Liver (tissue), 3 donors: Measurements from ENCODE around the gene C4B.

Experiments
- HNF4A ChIP-seq, 2 donors: conservative IDR thresholded peaks; 2 replicates each; pipeline ENCODE4 v1.6.1; 2016; ENCODE audit warnings: antibody characterized with exemption in 2 of 2, mild to moderate bottlenecking in 2 of 2
- YY1 ChIP-seq: IDR thresholded peaks from 2 replicates; pipeline ENCODE4 v1.6.1; 2016; ENCODE audit warnings: antibody characterized with exemption, mild to moderate bottlenecking
- TF ChIP-seq, protein P1 (sequence below): fragments of 150-350 bp; IDR thresholded peaks from 2 replicates; pipeline ENCODE4 v1.5.1; 2017; ENCODE audit warnings: improper control_type of control experiment, low read depth, low read length; ENCODE audit not compliant: missing input control
- TF ChIP-seq, protein P2 (sequence below): IDR thresholded peaks from 2 replicates; pipeline ENCODE4 v1.6.1; 2016; ENCODE audit warnings: antibody characterized with exemption
- TF ChIP-seq, protein P3 (sequence below): IDR thresholded peaks from 2 replicates; pipeline ENCODE4 v1.6.1; 2016; ENCODE audit warnings: antibody characterized with exemption
- donor health status: healthy.
- donor health status: healthy.

DNA sequence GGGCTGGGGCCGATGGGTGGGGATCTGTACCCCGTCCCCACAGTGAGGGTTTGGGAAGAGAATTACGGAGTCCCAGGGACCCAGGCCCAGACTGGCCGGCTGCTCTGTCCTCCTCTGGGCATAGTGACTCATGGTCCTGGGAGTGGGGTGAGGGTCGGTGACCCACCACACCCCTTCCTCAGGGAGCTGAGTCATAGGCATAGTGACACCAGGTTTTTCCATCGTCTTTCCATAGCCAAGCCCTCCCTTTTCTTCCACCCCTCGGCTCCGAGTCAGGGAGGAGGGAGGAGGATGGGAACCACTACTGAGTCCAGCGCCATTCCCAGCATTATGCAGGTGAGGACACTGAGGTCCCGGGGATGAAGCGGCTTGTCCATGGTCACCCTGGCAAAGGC is 32.5 kb downstream of the C4B start:
- TF ChIP-seq, protein P1, sequence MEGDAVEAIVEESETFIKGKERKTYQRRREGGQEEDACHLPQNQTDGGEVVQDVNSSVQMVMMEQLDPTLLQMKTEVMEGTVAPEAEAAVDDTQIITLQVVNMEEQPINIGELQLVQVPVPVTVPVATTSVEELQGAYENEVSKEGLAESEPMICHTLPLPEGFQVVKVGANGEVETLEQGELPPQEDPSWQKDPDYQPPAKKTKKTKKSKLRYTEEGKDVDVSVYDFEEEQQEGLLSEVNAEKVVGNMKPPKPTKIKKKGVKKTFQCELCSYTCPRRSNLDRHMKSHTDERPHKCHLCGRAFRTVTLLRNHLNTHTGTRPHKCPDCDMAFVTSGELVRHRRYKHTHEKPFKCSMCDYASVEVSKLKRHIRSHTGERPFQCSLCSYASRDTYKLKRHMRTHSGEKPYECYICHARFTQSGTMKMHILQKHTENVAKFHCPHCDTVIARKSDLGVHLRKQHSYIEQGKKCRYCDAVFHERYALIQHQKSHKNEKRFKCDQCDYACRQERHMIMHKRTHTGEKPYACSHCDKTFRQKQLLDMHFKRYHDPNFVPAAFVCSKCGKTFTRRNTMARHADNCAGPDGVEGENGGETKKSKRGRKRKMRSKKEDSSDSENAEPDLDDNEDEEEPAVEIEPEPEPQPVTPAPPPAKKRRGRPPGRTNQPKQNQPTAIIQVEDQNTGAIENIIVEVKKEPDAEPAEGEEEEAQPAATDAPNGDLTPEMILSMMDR = no peak
- TF ChIP-seq YY1 (no peak), HNF4A (conservative IDR thresholded peaks at IDR 0.05) (no peak)
- TF ChIP-seq, protein P2, sequence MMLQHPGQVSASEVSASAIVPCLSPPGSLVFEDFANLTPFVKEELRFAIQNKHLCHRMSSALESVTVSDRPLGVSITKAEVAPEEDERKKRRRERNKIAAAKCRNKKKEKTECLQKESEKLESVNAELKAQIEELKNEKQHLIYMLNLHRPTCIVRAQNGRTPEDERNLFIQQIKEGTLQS = no peak
- TF ChIP-seq, protein P3, sequence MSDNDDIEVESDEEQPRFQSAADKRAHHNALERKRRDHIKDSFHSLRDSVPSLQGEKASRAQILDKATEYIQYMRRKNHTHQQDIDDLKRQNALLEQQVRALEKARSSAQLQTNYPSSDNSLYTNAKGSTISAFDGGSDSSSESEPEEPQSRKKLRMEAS = no peak
